Measurements from ENCODE around the gene TTLL7. TPM values are rescaled to one million over a fixed set of nuclear protein-coding genes. Genes with fewer than 3 reads are reported as not detected.

TTLL7 gene
- total RNA-seq, 4 donors from 2014 or later: 3.0 to 15.1 (median 4.4) TPM

DNA sequence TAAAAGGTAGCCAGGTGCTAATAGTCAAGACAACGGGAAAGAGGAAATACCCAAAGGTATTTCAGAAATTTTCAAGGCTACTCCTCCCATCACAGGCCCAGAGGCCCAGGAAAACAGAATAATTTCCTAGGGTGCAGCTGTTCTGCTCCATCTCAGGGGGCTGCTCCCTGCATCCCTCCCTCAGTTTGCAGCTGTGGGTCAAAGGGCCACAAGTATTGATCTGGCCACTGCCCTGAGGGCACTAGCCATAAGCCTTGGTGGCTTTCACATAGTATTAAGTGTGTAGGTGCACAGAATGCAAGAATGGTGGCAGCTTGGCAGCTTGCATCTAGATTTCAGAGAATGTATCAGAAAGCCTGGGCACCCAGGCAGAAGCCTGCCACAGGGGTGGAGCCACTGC, 179.5 kb downstream of the TTLL7 start:
- no peak overlapping the region for H3K27ac ChIP-seq
- intact Hi-C loops (cut with DNase I): no loop called here
- TF ChIP-seq POLR2A (IDR thresholded peaks at IDR 0.05): no peak
- TF ChIP-seq, protein P1, sequence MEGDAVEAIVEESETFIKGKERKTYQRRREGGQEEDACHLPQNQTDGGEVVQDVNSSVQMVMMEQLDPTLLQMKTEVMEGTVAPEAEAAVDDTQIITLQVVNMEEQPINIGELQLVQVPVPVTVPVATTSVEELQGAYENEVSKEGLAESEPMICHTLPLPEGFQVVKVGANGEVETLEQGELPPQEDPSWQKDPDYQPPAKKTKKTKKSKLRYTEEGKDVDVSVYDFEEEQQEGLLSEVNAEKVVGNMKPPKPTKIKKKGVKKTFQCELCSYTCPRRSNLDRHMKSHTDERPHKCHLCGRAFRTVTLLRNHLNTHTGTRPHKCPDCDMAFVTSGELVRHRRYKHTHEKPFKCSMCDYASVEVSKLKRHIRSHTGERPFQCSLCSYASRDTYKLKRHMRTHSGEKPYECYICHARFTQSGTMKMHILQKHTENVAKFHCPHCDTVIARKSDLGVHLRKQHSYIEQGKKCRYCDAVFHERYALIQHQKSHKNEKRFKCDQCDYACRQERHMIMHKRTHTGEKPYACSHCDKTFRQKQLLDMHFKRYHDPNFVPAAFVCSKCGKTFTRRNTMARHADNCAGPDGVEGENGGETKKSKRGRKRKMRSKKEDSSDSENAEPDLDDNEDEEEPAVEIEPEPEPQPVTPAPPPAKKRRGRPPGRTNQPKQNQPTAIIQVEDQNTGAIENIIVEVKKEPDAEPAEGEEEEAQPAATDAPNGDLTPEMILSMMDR (IDR thresholded peaks at IDR 0.05): no peak
- H3K4me1 ChIP-seq: no peaks in the 10 kb centered on the region
- no peaks in the 10 kb centered on the region for H3K27me3 ChIP-seq
- H3K36me3 ChIP-seq: no peaks in the 10 kb centered on the region
- no peak for DNase-seq
- H3K4me3 ChIP-seq: no peak overlapping the region
- no peaks in the 10 kb centered on the region for H3K9me3 ChIP-seq
- WGBS, 2 donors: 67 to 86% methylated on average over 1 of the region's 1 CpG

DNA sequence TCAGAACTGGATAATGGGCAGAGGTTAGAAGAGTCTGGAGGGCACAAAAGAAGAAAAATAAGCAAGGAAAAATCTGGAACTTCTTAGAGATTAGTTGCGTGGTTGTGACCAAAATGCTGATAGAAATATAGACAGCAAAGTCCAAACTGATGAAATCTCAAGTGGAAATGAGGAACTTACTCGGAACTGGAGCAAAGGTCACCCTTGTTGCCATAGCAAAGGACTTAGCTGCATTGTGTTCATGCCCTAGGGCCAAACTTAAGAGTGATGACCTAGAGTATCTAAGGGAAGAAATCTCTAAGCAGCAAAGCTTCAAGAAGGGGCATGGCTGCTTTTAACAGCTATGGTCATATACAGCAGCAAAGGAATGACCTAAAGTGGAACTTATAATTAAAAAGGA, 180.0 kb downstream of the TTLL7 start:
- Histone ChIP-seq H3K9me3 (no peaks in the 10 kb centered on the region), H3K4me3 (no peak overlapping the region), H3K27me3 (no peaks in the 10 kb centered on the region), H3K36me3 (no peaks in the 10 kb centered on the region), H3K27ac (no peak overlapping the region), H3K4me1 (no peaks in the 10 kb centered on the region)
- 49 to 78% methylated on average over 2 of the region's 2 CpGs for WGBS, 2 donors
- intact Hi-C loops (cut with DNase I): no loop called here
- TF ChIP-seq POLR2A (IDR thresholded peaks at IDR 0.05): no peak
- TF ChIP-seq, protein P1 (IDR thresholded peaks at IDR 0.05): no peak
- DNase-seq: no peak

DNA sequence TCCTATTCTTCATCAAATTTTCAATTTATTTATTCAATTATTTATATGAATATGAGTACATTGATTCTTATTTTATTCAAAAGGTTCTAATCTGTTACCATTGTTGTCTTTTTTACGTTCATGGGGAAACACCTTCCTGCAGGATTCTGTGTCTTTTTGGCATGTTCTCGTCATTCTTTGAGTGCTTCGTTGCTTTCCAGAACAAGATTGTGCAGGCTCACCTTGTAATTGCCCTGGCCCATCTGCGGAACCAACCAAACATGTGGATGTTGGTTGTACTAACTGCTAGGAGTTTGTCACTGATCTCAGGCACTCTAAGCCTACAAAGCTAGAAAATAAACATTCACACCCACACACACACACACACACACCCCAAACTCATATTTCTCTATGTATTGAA, 182.1 kb downstream of the TTLL7 start:
- DNase-seq: no peak
- TF ChIP-seq, protein P1 (IDR thresholded peaks at IDR 0.05): no peak
- TF ChIP-seq POLR2A (IDR thresholded peaks at IDR 0.05): no peak
- H3K27me3 ChIP-seq: no peaks in the 10 kb centered on the region
- no peaks in the 10 kb centered on the region for H3K36me3 ChIP-seq
- no peak overlapping the region for H3K4me3 ChIP-seq
- H3K4me1 ChIP-seq: no peaks in the 10 kb centered on the region
- WGBS, 2 donors: 21 to 41% methylated on average over 4 of the region's 4 CpGs
- no peak overlapping the region for H3K27ac ChIP-seq
- intact Hi-C loops (cut with DNase I): no loop called here
- no peaks in the 10 kb centered on the region for H3K9me3 ChIP-seq

DNA sequence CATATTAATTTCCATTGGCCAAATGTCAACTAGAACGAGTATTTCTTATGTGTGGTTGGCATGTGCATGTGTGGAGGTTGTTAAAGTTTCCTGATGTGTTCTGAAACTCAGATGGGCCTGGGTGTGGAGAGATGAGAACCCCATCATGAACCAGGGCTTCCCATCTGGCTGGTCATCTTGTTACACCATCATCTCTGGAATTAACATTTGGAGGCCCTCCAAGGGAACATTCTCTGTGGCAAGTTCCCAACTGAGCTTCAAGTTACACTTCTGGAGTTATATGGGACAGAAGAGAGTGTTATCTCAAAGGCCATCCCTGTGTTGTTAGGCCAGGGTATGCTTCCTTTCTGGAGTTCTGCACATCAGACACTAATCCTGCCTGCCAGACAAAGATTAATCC, 183.6 kb downstream of the TTLL7 start:
- intact Hi-C loops (cut with DNase I): no loop called here
- H3K27me3 ChIP-seq: no peaks in the 10 kb centered on the region
- H3K9me3 ChIP-seq: no peaks in the 10 kb centered on the region
- 15 to 28% methylated on average over 1 of the region's 1 CpG for WGBS, 2 donors
- TF ChIP-seq, protein P1 (IDR thresholded peaks at IDR 0.05): no peak
- no peak for TF ChIP-seq POLR2A (IDR thresholded peaks at IDR 0.05)
- H3K4me3 ChIP-seq: no peak overlapping the region
- H3K36me3 ChIP-seq: no peaks in the 10 kb centered on the region
- no peak for DNase-seq
- no peaks in the 10 kb centered on the region for H3K4me1 ChIP-seq
- no peak overlapping the region for H3K27ac ChIP-seq

Other genes starting within 250 kb of the TTLL7 start
- 10 to 100 TPM in 2 of 4 donors, 1 to 10 TPM in 2; 3.7 to 18.3 (median 11.3) TPM for gene PRKACB, start 145.1 kb upstream of the TTLL7 start, total RNA-seq

Data from esophagus squamous epithelium (tissue), 5 donors.